ENCODE measurements around the gene MAB21L3.

The MAB21L3 gene

DNA sequence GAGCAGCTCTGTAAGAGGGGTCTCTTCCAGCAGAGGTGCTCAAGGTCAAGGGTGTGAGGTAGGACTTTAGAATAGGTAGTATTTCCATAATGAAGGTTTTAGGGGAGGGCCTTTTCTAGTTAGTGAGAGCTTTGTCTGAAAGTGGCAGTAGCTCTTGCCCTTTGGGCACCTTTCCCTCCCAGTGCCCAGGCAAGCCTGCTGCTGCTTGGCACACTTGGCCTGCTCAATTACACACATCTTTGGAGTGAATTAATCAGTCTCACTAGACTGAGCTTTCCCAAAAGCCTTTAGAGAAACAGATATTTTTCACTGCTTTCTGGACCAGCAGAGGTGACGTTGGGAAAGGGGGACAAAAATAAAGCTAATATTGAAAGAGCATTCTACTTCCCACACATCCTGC is 48.0 kb downstream of the MAB21L3 start:
- ChIA-PET CTCF (interaction anchor here (0.8 to 1.0 kb wide), 2 partner anchors 20 to 326 kb away, joined by 3 read pairs; no protein-coding TSS in a partner anchor), POLR2A (ENCODE audit: low non-redundant PET) (no interaction called here)
- DNase-seq (ENCODE audit: low spot score), result no peak
- H3K27ac ChIP-seq, result no peak overlapping the region
- TF ChIP-seq, protein P1, sequence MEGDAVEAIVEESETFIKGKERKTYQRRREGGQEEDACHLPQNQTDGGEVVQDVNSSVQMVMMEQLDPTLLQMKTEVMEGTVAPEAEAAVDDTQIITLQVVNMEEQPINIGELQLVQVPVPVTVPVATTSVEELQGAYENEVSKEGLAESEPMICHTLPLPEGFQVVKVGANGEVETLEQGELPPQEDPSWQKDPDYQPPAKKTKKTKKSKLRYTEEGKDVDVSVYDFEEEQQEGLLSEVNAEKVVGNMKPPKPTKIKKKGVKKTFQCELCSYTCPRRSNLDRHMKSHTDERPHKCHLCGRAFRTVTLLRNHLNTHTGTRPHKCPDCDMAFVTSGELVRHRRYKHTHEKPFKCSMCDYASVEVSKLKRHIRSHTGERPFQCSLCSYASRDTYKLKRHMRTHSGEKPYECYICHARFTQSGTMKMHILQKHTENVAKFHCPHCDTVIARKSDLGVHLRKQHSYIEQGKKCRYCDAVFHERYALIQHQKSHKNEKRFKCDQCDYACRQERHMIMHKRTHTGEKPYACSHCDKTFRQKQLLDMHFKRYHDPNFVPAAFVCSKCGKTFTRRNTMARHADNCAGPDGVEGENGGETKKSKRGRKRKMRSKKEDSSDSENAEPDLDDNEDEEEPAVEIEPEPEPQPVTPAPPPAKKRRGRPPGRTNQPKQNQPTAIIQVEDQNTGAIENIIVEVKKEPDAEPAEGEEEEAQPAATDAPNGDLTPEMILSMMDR (conservative IDR thresholded peaks at IDR 0.05; ENCODE audit: low read depth), result no peak

DNA sequence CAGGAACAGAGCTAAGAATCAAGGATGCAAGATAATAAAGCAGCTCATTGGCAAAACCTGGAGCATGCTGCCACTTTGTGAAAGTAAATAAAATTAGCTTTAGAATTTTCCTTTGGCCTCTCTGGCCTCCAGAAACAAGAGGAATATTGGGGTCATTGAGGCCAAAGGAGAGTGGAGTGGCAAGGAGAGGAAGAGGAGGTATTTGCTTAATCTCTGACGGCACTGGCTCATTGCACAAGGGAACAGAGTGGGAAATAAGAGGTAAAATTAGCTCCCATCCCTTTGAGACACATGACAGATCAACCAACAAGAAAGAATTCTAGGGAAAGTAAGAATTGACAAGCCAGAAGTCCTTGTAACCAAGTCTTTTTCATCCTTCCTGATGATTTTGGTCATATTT is 48.4 kb downstream of the MAB21L3 start:
- POLR2A ChIA-PET (ENCODE audit: low non-redundant PET), result no interaction called here
- no peak overlapping the region for H3K27ac ChIP-seq
- CTCF ChIA-PET, result interaction anchor here (0.8 to 1.1 kb wide), 3 partner anchors 13 to 326 kb away, joined by 3 to 4 read pairs (median 3); no protein-coding TSS in a partner anchor
- TF ChIP-seq, protein P1 (conservative IDR thresholded peaks at IDR 0.05; ENCODE audit: low read depth), result no peak
- DNase-seq (ENCODE audit: low spot score), result no peak

DNA sequence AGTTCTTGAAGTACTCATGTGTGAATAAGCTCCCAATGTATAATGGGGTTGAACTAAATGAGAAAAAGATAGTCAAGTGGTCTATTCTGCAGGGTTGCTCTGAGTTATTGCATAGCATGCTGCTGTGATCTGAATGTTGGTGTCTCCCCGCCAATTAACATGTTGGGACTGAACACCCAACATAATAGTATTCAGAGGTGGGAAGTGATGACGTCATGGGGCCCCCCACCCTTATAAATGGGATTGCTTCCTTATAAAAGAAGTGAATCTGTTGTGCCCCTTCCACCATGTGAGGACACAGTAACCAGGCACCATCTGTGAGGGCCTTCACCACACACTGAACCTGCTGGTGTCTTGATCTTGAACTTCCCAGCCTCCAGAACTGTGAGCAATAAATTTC is 50.2 kb downstream of the MAB21L3 start:
- POLR2A ChIA-PET (ENCODE audit: low non-redundant PET), result no interaction called here

DNA sequence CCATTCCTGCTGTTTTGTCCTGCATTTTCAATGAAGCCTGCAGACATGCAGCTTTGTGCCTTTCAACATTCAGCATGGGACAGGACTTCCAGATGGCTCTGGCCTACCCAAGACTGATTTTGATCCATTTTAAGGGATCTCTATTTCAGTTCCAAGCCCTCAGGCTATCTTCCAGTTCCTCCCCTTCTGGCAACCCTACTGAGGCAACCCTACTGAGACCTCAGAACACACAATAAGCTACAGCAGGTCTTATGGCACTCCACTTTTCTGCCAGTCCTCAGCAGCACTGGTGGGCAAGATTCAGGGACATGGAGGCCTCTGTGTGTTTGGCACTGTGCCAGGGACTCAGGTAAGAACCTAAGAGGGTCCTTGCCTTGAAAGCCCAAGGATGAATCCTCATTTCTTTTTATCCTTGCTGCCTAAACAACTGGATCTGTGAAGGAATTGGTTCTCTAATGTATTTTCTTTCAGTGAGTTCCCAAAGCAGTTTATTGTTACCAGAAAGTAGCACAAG is 50.7 kb downstream of the MAB21L3 start:
- ChIA-PET POLR2A (ENCODE audit: low non-redundant PET) (no interaction called here), CTCF (interaction anchor here (1.2 kb wide), 1 partner anchor 10 kb away, joined by 3 read pairs; no protein-coding TSS in a partner anchor)
- no peak for DNase-seq (ENCODE audit: low spot score)
- no peak overlapping the region for H3K27ac ChIP-seq
- TF ChIP-seq, protein P1 (conservative IDR thresholded peaks at IDR 0.05; ENCODE audit: low read depth), result no peak

More for the DNA sequence above, 50.2 kb downstream of the MAB21L3 start:
- TF ChIP-seq, protein P1 (conservative IDR thresholded peaks at IDR 0.05; ENCODE audit: low read depth), result no peak
- no peak overlapping the region for H3K27ac ChIP-seq
- DNase-seq (ENCODE audit: low spot score), result no peak
- CTCF ChIA-PET, result interaction anchor here (1.2 kb wide), 1 partner anchor 9 kb away, joined by 3 read pairs; no protein-coding TSS in a partner anchor

DNA sequence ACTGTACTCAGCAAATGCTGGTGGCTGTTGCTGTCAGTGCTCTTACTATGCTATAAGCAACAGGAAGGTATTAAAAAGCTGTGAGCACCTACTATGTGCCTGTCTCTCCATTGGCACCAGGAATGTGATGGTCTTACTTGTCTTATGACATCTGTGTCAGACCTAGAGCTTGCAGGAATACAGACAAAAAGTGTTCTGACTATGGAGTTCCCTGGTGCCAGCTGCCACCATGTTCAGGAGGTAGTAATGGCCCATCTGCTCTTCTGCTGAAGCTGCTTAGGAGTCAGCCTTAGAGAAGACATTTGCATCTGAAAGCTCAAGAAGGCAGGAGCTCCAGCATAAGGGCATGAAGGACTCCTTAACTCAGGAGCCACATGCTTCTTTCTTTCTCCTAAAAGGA is 52.3 kb downstream of the MAB21L3 start:
- DNase-seq (ENCODE audit: low spot score), result no peak
- POLR2A ChIA-PET (ENCODE audit: low non-redundant PET), result no interaction called here
- TF ChIP-seq, protein P1 (conservative IDR thresholded peaks at IDR 0.05; ENCODE audit: low read depth), result no peak
- no peak overlapping the region for H3K27ac ChIP-seq
- CTCF ChIA-PET, result no interaction called here

DNA sequence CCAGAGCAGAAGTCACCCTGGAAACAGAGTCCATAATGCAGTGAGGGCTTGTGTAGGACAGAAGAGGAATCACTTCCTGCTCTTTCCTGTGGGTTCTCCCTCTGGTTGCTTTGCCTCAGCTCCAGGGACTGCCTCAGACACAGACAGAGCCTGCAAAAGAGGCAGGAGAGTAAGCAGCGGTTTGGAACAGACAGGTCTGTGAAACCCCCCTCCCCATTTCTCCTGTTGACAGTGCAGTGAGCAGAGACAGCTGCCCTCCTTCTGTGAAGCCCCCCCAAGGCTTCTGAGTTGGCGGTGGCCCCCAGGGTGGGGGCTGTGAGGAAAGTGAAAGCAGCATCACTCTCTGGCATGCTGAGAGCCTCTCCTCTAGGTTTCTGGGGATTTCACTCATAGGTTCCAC is 53.0 kb downstream of the MAB21L3 start:
- H3K27ac ChIP-seq, result no peak overlapping the region
- ChIA-PET POLR2A (ENCODE audit: low non-redundant PET) (no interaction called here), CTCF (interaction anchor here (0.5 kb wide), 1 partner anchor 178 kb away, joined by 3 read pairs; no protein-coding TSS in a partner anchor)
- TF ChIP-seq, protein P1 (conservative IDR thresholded peaks at IDR 0.05; ENCODE audit: low read depth), result no peak
- no peak for DNase-seq (ENCODE audit: low spot score)
